ENCODE measurements around the gene PRKAG2. TPM values are rescaled to one million over a fixed set of nuclear protein-coding genes. Genes with fewer than 3 reads are reported as not detected.

The PRKAG2 gene
- total and polyA plus RNA-seq, 10 donors, result 15.8 to 50.9 (median 32.8) TPM

DNA sequence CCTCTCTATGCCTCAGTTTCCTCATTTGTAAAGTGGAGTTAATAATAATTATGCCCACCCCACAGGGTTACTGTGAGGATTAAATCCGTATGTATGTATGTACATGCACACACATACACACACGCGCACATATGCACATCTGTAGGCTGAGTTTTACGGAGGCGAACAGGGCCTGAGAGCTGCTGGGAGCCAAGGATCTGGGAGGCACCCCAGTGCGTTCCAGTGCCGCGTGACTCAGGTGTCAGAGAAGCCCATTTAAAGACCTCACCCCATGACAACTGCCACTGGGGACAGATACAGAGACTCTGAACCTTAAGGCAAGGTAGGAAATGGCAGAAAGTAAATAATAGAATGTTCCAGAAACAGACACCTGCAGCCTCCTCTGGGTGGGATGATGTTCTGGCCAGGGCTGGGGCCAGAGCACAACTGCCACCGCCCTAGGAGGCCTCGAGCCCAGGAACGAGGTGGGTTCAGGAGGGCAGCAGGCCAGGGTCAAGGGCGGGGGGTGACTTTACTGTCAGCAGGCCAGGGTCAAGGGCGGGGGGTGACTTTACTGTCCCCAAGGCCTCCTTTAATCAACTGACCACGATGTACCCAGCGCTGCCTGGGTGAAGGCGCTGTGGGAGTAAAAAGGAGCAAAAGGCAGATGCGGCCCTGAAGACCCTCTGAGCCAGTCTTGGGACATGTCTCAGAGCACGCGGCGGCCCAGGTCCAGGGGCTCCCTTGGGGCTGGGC, 54.9 kb downstream of the PRKAG2 start:
- no peak overlapping the region for H3K27ac ChIP-seq
- WGBS, 5 donors, result 81 to 91% (median 87%) methylated on average over 18 to 20 of the region's 20 CpGs
- no peaks in the 10 kb centered on the region for H3K27me3 ChIP-seq (replicated peaks in 1 of 7)
- intact Hi-C loops (cut with DNase I; ENCODE audit: low total_unique reads), result no loop called here
- H3K4me3 ChIP-seq, result no peak overlapping the region
- H3K9me3 ChIP-seq, result no peaks in the 10 kb centered on the region
- H3K36me3 ChIP-seq, result no peaks in the 10 kb centered on the region
- TF ChIP-seq, protein P1, sequence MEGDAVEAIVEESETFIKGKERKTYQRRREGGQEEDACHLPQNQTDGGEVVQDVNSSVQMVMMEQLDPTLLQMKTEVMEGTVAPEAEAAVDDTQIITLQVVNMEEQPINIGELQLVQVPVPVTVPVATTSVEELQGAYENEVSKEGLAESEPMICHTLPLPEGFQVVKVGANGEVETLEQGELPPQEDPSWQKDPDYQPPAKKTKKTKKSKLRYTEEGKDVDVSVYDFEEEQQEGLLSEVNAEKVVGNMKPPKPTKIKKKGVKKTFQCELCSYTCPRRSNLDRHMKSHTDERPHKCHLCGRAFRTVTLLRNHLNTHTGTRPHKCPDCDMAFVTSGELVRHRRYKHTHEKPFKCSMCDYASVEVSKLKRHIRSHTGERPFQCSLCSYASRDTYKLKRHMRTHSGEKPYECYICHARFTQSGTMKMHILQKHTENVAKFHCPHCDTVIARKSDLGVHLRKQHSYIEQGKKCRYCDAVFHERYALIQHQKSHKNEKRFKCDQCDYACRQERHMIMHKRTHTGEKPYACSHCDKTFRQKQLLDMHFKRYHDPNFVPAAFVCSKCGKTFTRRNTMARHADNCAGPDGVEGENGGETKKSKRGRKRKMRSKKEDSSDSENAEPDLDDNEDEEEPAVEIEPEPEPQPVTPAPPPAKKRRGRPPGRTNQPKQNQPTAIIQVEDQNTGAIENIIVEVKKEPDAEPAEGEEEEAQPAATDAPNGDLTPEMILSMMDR (IDR thresholded peaks at IDR 0.05 in 8 of 11, conservative IDR thresholded peaks at IDR 0.05 in 3 of 11), result no peak
- TF ChIP-seq POLR2AphosphoS5 (IDR thresholded peaks at IDR 0.05) (no peak), POLR2A (IDR thresholded peaks at IDR 0.05) (no peak)
- peak; percentile 52 for DNase-seq
- H3K4me1 ChIP-seq, result peaks cover 16 to 63% (median 35%) of the 10 kb centered on the region in 6 donors

DNA sequence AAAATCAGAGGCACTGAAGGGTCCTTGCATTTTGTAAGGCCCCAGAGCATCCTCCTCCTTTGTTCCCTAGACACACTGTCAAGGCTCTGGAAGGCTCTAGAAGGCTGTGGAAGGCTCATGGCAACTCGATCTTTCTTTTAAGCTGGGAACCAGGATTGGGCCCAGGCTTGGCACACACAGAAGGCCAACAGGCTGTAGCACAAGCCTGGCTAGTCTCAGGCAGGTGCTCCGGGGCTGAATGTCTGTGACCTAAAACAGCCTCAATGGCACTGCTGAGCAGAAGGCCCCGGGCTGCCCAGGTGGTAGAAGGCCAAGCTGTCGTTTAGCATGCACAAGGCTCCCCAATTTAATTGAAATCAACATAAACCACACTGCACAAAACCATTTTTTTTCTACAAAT, 55.7 kb downstream of the PRKAG2 start:
- no peak overlapping the region for H3K27ac ChIP-seq
- no peaks in the 10 kb centered on the region for H3K36me3 ChIP-seq
- H3K4me1 ChIP-seq, result peaks cover 16 to 57% (median 31%) of the 10 kb centered on the region in 6 donors
- intact Hi-C loops (cut with DNase I; ENCODE audit: low total_unique reads), result no loop called here
- 91 to 95% (median 93%) methylated on average over 4 of the region's 4 CpGs for WGBS, 5 donors
- H3K27me3 ChIP-seq (replicated peaks in 1 of 7), result no peaks in the 10 kb centered on the region
- peak; percentile 45 for DNase-seq
- TF ChIP-seq, protein P1 (IDR thresholded peaks at IDR 0.05 in 8 of 11, conservative IDR thresholded peaks at IDR 0.05 in 3 of 11), result no peak
- no peak for TF ChIP-seq POLR2AphosphoS5 (IDR thresholded peaks at IDR 0.05)
- TF ChIP-seq POLR2A (IDR thresholded peaks at IDR 0.05), result no peak
- no peak overlapping the region for H3K4me3 ChIP-seq
- H3K9me3 ChIP-seq, result no peaks in the 10 kb centered on the region

DNA sequence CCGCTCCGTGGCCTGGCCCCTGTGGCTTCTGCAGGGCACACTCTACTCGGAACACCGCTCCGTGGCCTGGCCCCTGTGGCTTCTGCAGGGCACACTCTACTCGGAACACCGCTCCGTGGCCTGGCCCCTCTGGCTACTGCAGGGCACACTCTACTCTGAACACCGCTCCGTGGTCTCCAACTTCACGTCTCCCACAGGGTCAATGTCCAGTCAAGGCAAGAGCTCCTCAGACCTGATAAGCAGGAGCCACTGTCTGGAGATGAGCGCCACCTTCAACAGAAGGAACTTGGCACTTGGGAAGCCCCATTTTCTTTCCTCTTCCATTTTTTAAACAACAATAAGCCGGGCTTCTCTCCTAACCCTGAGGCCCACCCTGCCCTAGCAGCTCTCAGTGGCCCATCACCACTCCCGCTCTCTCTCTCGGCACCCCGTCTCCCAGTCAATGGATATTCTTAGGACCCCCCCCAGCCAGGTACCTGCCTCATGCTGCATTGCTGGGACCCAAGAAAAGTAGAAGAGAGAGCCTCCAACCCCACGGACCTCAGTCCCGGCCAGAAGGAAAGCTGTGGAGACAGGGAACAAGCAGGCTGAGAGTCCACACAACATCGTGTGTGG, 56.3 kb downstream of the PRKAG2 start:
- H3K27ac ChIP-seq, result no peak overlapping the region
- TF ChIP-seq POLR2AphosphoS5 (IDR thresholded peaks at IDR 0.05), result no peak
- TF ChIP-seq POLR2A (IDR thresholded peaks at IDR 0.05), result no peak
- TF ChIP-seq, protein P1 (IDR thresholded peaks at IDR 0.05 in 8 of 11, conservative IDR thresholded peaks at IDR 0.05 in 3 of 11), result no peak
- H3K36me3 ChIP-seq, result no peaks in the 10 kb centered on the region
- 78 to 92% (median 83%) methylated on average over 13 to 15 of the region's 19 CpGs for WGBS, 5 donors
- DNase-seq, result peak; percentile 48
- H3K9me3 ChIP-seq, result no peaks in the 10 kb centered on the region
- intact Hi-C loops (cut with DNase I; ENCODE audit: low total_unique reads), result no loop called here
- H3K4me3 ChIP-seq, result no peak overlapping the region
- no peaks in the 10 kb centered on the region for H3K27me3 ChIP-seq (replicated peaks in 1 of 7)
- peaks cover 13 to 50% (median 25%) of the 10 kb centered on the region in 6 donors for H3K4me1 ChIP-seq

GRCh38 chr7:151819866-151820265, 57.0 kb downstream of the PRKAG2 start:
- Histone ChIP-seq H3K9me3 (no peaks in the 10 kb centered on the region), H3K4me3 (no peak overlapping the region), H3K36me3 (no peaks in the 10 kb centered on the region), H3K27me3 (replicated peaks in 1 of 7) (no peaks in the 10 kb centered on the region), H3K27ac (no peak overlapping the region), H3K4me1 (peaks cover 8 to 44% (median 20%) of the 10 kb centered on the region in 6 donors)
- no peak for TF ChIP-seq POLR2AphosphoS5 (IDR thresholded peaks at IDR 0.05)
- TF ChIP-seq, protein P1 (IDR thresholded peaks at IDR 0.05 in 8 of 11, conservative IDR thresholded peaks at IDR 0.05 in 3 of 11), result no peak
- no peak for TF ChIP-seq POLR2A (IDR thresholded peaks at IDR 0.05)
- 62 to 77% (median 71%) methylated on average over 8 of the region's 8 CpGs for WGBS, 5 donors
- intact Hi-C loops (cut with DNase I; ENCODE audit: low total_unique reads), result no loop called here
- peak; percentile 37 for DNase-seq
